ENCODE results near the gene DUSP22.

GRCh38 chr6:282177-282866, 10.0 kb upstream of the DUSP22 start:
- TF ChIP-seq CTCF (IDR thresholded peaks at IDR 0.05) (no peak), EP300 (IDR thresholded peaks at IDR 0.05) (no peak)
